Left ventricle myocardium inferior (tissue), 1 donor: ENCODE data around the gene CLDND1. TPM values are rescaled to one million over a fixed set of nuclear protein-coding genes. Genes with fewer than 3 reads are reported as not detected.
"Not testable (repeated sequence)": the region's sequence is repeated elsewhere in the genome, so short reads cannot be mapped to it uniquely, and the experiment has no call there.

Source experiments
- DNase-seq: peaks from one replicate; pipeline ENCODE4 v3.0.0-alpha.2; 2020
- H3K27ac ChIP-seq: fragments of 200-600 bp; replicated peaks from 2 replicates; pipeline ENCODE4 v1.8.0; 2021
- H3K27me3 ChIP-seq: fragments of 200-600 bp; 2 replicates; pipeline ENCODE4 v1.8.0; 2021; ENCODE audit warnings: low read depth
- H3K36me3 ChIP-seq: fragments of 200-600 bp; 2 replicates; pipeline ENCODE4 v1.8.0; 2021
- H3K4me1 ChIP-seq: fragments of 200-600 bp; 2 replicates; pipeline ENCODE4 v1.8.0; 2021
- H3K4me3 ChIP-seq: fragments of 200-600 bp; 2 replicates; pipeline ENCODE4 v1.8.0; 2021; ENCODE audit warnings: mild to moderate bottlenecking, moderate library complexity
- H3K9me3 ChIP-seq: fragments of 200-600 bp; replicated peaks from 2 replicates; pipeline ENCODE4 v1.8.0; 2021
- CTCF ChIP-seq: fragments of 200-600 bp; IDR thresholded peaks from 2 replicates; pipeline ENCODE4 v1.8.0; 2021; ENCODE audit warnings: antibody characterized with exemption, mild to moderate bottlenecking, borderline replicate concordance
- intact Hi-C: fragments of 100-400 bp; cut with micrococcal nuclease; formaldehyde crosslinking; loops from one replicate; pipeline ENCODE4 v1.11.0; 2022
- total RNA-seq: library from RNA; stranded (reverse); fragmentation: NEBNext Ultra II Directional; extraction: Animal tissue kit (Norgen Biotek cat#: 25700); gene quantifications from one replicate; pipeline ENCODE4 v1.2.1, GENCODE V29; 2021
- donor health status: DM: no; HTN: yes; CAD: no; lungs with severe emphysema.

Gene CLDND1
- total RNA-seq, 1 donor from 2014 or later, result 69.9 TPM

- Histone ChIP-seq H3K4me3 (no peak overlapping the region), H3K9me3 (no peaks in the 10 kb centered on the region), H3K4me1 (no peaks in the 10 kb centered on the region), H3K36me3 (no peaks in the 10 kb centered on the region), H3K27me3 (no peaks in the 10 kb centered on the region), H3K27ac (no peak overlapping the region)
- intact Hi-C loops, result no loop called here
- no peak for DNase-seq
- TF ChIP-seq CTCF, result no peak
These were observed 41.7 kb upstream of the CLDND1 start for GRCh38 chr3:98564282-98565005.

- no peak overlapping the region for H3K27ac ChIP-seq
- H3K27me3 ChIP-seq, result no peaks in the 10 kb centered on the region
- no peaks in the 10 kb centered on the region for H3K9me3 ChIP-seq
- H3K4me1 ChIP-seq, result no peaks in the 10 kb centered on the region
- H3K4me3 ChIP-seq, result no peak overlapping the region
- intact Hi-C loops, result no loop called here
- no peaks in the 10 kb centered on the region for H3K36me3 ChIP-seq
- DNase-seq, result no peak
- TF ChIP-seq CTCF, result no peak
These were observed 41.1 kb upstream of the CLDND1 start for GRCh38 chr3:98563661-98564281.

GRCh38 chr3:98561727-98562521 is 39.2 kb upstream of the CLDND1 start:
- DNase-seq, result no peak
- intact Hi-C loops, result no loop called here
- no peaks in the 10 kb centered on the region for H3K36me3 ChIP-seq
- TF ChIP-seq CTCF, result no peak
- H3K9me3 ChIP-seq, result no peaks in the 10 kb centered on the region
- peaks cover 4% of the 10 kb centered on the region for H3K27me3 ChIP-seq
- no peak overlapping the region for H3K4me3 ChIP-seq
- H3K4me1 ChIP-seq, result no peaks in the 10 kb centered on the region
- no peak overlapping the region for H3K27ac ChIP-seq

- H3K4me3 ChIP-seq, result no peak overlapping the region
- no peak for TF ChIP-seq CTCF
- no peak for DNase-seq
- no peaks in the 10 kb centered on the region for H3K4me1 ChIP-seq
- H3K27me3 ChIP-seq, result peaks cover 4% of the 10 kb centered on the region
- no peaks in the 10 kb centered on the region for H3K9me3 ChIP-seq
- no peaks in the 10 kb centered on the region for H3K36me3 ChIP-seq
- intact Hi-C loops, result no loop called here
- H3K27ac ChIP-seq, result no peak overlapping the region
These were observed 38.2 kb upstream of the CLDND1 start for GRCh38 chr3:98560911-98561310.

- H3K9me3 ChIP-seq, result not testable (repeated sequence)
These were observed 37.1 kb upstream of the CLDND1 start for GRCh38 chr3:98559769-98560168.

More at GRCh38 chr3:98559769-98560168, 37.1 kb upstream of the CLDND1 start:
- H3K4me1 ChIP-seq, H3K27me3 ChIP-seq, DNase-seq, H3K4me3 ChIP-seq, H3K27ac ChIP-seq, H3K36me3 ChIP-seq, intact Hi-C loops: not testable (repeated sequence)
